ENCODE data around the gene MTFR2. TPM values are rescaled to one million over a fixed set of nuclear protein-coding genes. Genes with fewer than 3 reads are reported as not detected.

MTFR2 gene
- 11.7 to 12.4 TPM (median 12.0 TPM) in 5 replicates for total RNA-seq (2022; extraction: Qiagen RNA extraction)

GRCh38 chr6:136249811-136250685 lies at the start of gene MTFR2:
Gene MTFR2, minus strand, starts transcription at chr6:136250311. Its CDS starts 1,212 bp downstream, at chr6:136249099.

GRCh38 chr6:136289579-136290409 lies 39.7 kb upstream of the MTFR2 start, which contains the start of gene BCLAF1:
Gene BCLAF1, minus strand, starts transcription at chr6:136289846. Its CDS starts 9,980 bp downstream, at chr6:136279866.

Other genes with a start within 250 kb of the MTFR2 start
- 51.6 to 79.5 TPM (median 69.1 TPM) in 5 replicates for gene BCLAF1, start 39.5 kb upstream of the MTFR2 start, total RNA-seq (2022; extraction: Qiagen RNA extraction)